Mucosa of descending colon (tissue), 3 donors: ENCODE results near the gene GLIS1. TPM values are rescaled to one million over a fixed set of nuclear protein-coding genes. Genes with fewer than 3 reads are reported as not detected.

Experiments used
- ATAC-seq: fragments of 200-7000 bp; cut with Tn5 transposase; one replicate; pipeline ENCODE4 v1.9.1; 2020; ENCODE audit warnings: mild to moderate bottlenecking, moderate library complexity
- DNase-seq, 3 donors: peaks; one replicate each; pipeline ENCODE4 v3.0.0-alpha.2; 2020
- H3K36me3 ChIP-seq: fragments of 200-600 bp; one replicate; pipeline ENCODE4 v1.8.0; 2021; ENCODE audit warnings: low read depth, mild to moderate bottlenecking
- H3K4me1 ChIP-seq: fragments of 200-600 bp; one replicate; pipeline ENCODE4 v1.8.0; 2021; ENCODE audit warnings: low read depth, mild to moderate bottlenecking
- H3K4me3 ChIP-seq: fragments of 200-600 bp; one replicate; pipeline ENCODE4 v1.8.0; 2021; ENCODE audit warnings: mild to moderate bottlenecking
- H3K9me3 ChIP-seq: fragments of 200-600 bp; one replicate; pipeline ENCODE4 v1.8.0; 2021; ENCODE audit warnings: mild to moderate bottlenecking
- CTCF ChIP-seq: fragments of 200-600 bp; IDR thresholded peaks from one replicate; pipeline ENCODE4 v1.8.0; 2022; ENCODE audit warnings: antibody characterized with exemption, mild to moderate bottlenecking
- intact Hi-C, 2 donors: fragments of 100-400 bp; cut with DNase I in 1 of 2; cut with micrococcal nuclease in 1 of 2; formaldehyde crosslinking; loops; one replicate each; pipeline versions ENCODE4 v1.11.0 to v1.11.1; 2022; cut with DNase I, micrococcal nuclease
- total RNA-seq, 3 donors: library from RNA; stranded (reverse); fragmentation: NEBNext Ultra II Directional in 2 of 3; extraction: Animal tissue kit (Norgen Biotek cat#: 25700) in 2 of 3; gene quantifications; one replicate each; pipeline versions ENCODE4 v1.2.1 to v1.2.4, GENCODE V29; 2021 to 2023
- donor health status: DM: no; HTN: no; CAD: no; lungs with moderate emphysema.
- donor health status: DM: no; HTN: no; CAD: no.
- donor health status: DM: no; HTN: yes; CAD: no.

Gene GLIS1
- total RNA-seq, 3 donors from 2014 or later, result 0.09 to 0.24 (median 0.14) TPM

- no peaks in the 10 kb centered on the region for H3K4me1 ChIP-seq
- TF ChIP-seq CTCF, result no peak
- DNase-seq, result no peak
- intact Hi-C loops, result no loop called here
- ATAC-seq, result no peak
- H3K4me3 ChIP-seq, result no peak overlapping the region
- no peaks in the 10 kb centered on the region for H3K36me3 ChIP-seq
- H3K9me3 ChIP-seq, result no peaks in the 10 kb centered on the region
These were observed 119.5 kb downstream of the GLIS1 start for GRCh38 chr1:53619367-53620060.

GRCh38 chr1:53618500-53619366, 120.2 kb downstream of the GLIS1 start:
- Histone ChIP-seq H3K4me3 (no peak overlapping the region), H3K36me3 (no peaks in the 10 kb centered on the region), H3K4me1 (no peaks in the 10 kb centered on the region), H3K9me3 (no peaks in the 10 kb centered on the region)
- intact Hi-C loops, result no loop called here
- DNase-seq (no peak), ATAC-seq (no peak)
- no peak for TF ChIP-seq CTCF

- intact Hi-C loops, result no loop called here
- no peak for TF ChIP-seq CTCF
- Histone ChIP-seq H3K4me1 (no peaks in the 10 kb centered on the region), H3K4me3 (no peak overlapping the region), H3K9me3 (no peaks in the 10 kb centered on the region), H3K36me3 (no peaks in the 10 kb centered on the region)
- no peak for ATAC-seq
- DNase-seq, result no peak
These were observed 121.0 kb downstream of the GLIS1 start for GRCh38 chr1:53617851-53618499.

GRCh38 chr1:53617382-53617781, 121.6 kb downstream of the GLIS1 start:
- no peak for ATAC-seq
- no peaks in the 10 kb centered on the region for H3K4me1 ChIP-seq
- H3K36me3 ChIP-seq, result no peaks in the 10 kb centered on the region
- no peaks in the 10 kb centered on the region for H3K9me3 ChIP-seq
- no peak overlapping the region for H3K4me3 ChIP-seq
- intact Hi-C loops, result no loop called here
- DNase-seq, result no peak
- no peak for TF ChIP-seq CTCF

- DNase-seq (no peak), ATAC-seq (no peak)
- no peak for TF ChIP-seq CTCF
- H3K9me3 ChIP-seq, result no peaks in the 10 kb centered on the region
- no peaks in the 10 kb centered on the region for H3K36me3 ChIP-seq
- no peak overlapping the region for H3K4me3 ChIP-seq
- intact Hi-C loops, result no loop called here
- no peaks in the 10 kb centered on the region for H3K4me1 ChIP-seq
These were observed 122.0 kb downstream of the GLIS1 start for GRCh38 chr1:53616927-53617326.
